MG63 (cell line): ENCODE data around the gene GPR153. TPM values are rescaled to one million over a fixed set of nuclear protein-coding genes. Genes with fewer than 3 reads are reported as not detected.

Source experiments
- DNase-seq: peaks from one replicate; pipeline ENCODE4 v3.0.0-alpha.2; 2020
- H3K27me3 ChIP-seq: fragments of 250-450 bp; sonication (Bioruptor Pico); 2 replicates; pipeline ENCODE4 v1.5.1; 2020; ENCODE audit warnings: mild to moderate bottlenecking, moderate library complexity
- H3K36me3 ChIP-seq: fragments of 250-450 bp; sonication (Bioruptor Pico); 2 replicates; pipeline ENCODE4 v1.5.1; 2020; ENCODE audit warnings: mild to moderate bottlenecking, moderate library complexity
- H3K4me3 ChIP-seq: fragments of 250-450 bp; sonication (Bioruptor Pico); 2 replicates; pipeline ENCODE4 v1.5.1; 2020; ENCODE audit warnings: mild to moderate bottlenecking, moderate library complexity
- H3K9me3 ChIP-seq: fragments of 250-450 bp; sonication (Bioruptor Pico); 2 replicates; pipeline ENCODE4 v1.5.1; 2020; ENCODE audit warnings: mild to moderate bottlenecking, moderate library complexity
- total RNA-seq: library from RNA; depleted of rRNA; stranded (reverse); fragments of >200 nt; shearing (Covaris generic); gene quantifications from 2 replicates; pipeline ENCODE4 v1.2.3, GENCODE V29; 2014; ENCODE audit warnings: low replicate concordance

The GPR153 gene
- total RNA-seq, 1 experiment from 2014 or later = 6.3 TPM

GRCh38 chr1:6294080-6294889 lies 33.4 kb upstream of the GPR153 start:
- H3K27me3 ChIP-seq = no peaks in the 10 kb centered on the region
- H3K9me3 ChIP-seq = no peaks in the 10 kb centered on the region
- no peaks in the 10 kb centered on the region; the same call in 1 of the 2 replicates for H3K36me3 ChIP-seq
- no peak for DNase-seq
- H3K4me3 ChIP-seq = no peak overlapping the region

DNA sequence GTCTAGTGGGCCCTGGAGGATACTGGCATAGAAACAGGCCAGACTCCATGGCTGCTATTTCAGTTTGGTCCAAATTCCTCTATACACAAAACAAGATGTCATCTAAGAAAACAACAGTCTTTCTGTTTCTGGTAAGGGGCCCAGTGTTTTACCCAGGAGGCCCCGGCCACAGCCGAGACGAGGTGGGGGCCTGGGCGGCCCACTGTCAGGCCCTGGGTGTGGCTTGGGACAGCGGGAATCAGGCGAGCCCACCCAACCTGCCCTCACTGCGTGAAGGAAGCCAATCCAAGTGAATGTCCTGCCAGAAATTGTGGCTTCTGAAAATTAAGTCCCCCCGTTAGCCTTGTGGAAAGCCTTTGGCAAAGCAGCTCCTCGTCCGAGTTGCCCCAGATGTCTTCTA lies 31.2 kb upstream of the GPR153 start:
- no peak for DNase-seq
- Histone ChIP-seq H3K9me3 (no peaks in the 10 kb centered on the region), H3K36me3 (no peaks in the 10 kb centered on the region; the same call in 1 of the 2 replicates), H3K4me3 (no peak overlapping the region), H3K27me3 (no peaks in the 10 kb centered on the region)

DNA sequence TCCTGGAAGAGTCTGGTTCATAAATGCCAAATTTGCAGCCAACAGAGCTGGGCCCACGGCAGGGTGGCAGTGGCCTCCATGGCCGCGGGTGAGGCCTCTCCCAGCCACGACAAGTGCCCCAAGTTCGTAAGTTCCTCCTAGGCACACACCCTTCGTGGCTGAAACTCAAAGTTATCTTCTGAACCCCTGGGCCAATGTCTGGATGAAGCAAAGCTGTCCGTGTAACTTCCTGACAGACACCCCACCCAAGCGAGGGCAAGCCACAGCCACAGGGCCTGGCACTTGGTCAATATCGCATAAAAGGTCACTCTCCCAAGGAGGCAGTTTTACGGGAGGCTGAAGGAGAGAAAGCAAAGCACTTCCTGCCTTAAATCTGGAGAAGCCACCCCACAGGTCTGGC lies 27.8 kb upstream of the GPR153 start:
- H3K36me3 ChIP-seq = no peaks in the 10 kb centered on the region; the same call in 1 of the 2 replicates
- DNase-seq = no peak

GRCh38 chr1:6288026-6288425 lies 27.1 kb upstream of the GPR153 start:
- no peaks in the 10 kb centered on the region for H3K9me3 ChIP-seq
- H3K36me3 ChIP-seq = no peaks in the 10 kb centered on the region; the same call in 1 of the 2 replicates
- H3K27me3 ChIP-seq = no peaks in the 10 kb centered on the region
- no peak for DNase-seq
- no peak overlapping the region for H3K4me3 ChIP-seq

More for the DNA sequence above, 27.8 kb upstream of the GPR153 start:
- no peaks in the 10 kb centered on the region for H3K27me3 ChIP-seq
- H3K9me3 ChIP-seq = no peaks in the 10 kb centered on the region
- no peak overlapping the region for H3K4me3 ChIP-seq

DNA sequence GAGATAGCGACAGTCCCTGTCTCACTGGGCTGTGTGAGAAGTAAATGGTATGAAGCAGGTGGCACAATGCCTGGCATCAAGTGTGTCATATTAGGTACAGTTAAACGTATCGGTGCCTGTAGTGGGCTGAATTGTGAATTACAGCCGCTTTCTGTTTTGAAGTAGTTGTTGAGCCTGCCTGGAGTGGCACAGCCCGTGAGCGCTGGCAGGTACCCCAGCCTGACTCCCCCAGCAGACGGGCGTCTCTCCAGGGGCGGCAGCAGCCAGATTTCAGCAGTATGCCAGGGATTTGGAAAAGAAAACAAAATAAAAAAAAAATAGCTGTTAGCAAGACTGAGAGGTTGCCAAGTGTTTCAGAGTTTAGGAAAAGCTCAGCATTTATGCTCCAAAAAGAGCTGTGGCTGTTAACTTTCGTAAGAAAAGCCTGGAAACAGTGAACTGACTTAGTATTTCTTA lies 26.6 kb upstream of the GPR153 start:
- Histone ChIP-seq H3K27me3 (no peaks in the 10 kb centered on the region), H3K9me3 (no peaks in the 10 kb centered on the region), H3K4me3 (no peak overlapping the region), H3K36me3 (no peaks in the 10 kb centered on the region; the same call in 1 of the 2 replicates)
- peak; percentile 74 for DNase-seq

DNA sequence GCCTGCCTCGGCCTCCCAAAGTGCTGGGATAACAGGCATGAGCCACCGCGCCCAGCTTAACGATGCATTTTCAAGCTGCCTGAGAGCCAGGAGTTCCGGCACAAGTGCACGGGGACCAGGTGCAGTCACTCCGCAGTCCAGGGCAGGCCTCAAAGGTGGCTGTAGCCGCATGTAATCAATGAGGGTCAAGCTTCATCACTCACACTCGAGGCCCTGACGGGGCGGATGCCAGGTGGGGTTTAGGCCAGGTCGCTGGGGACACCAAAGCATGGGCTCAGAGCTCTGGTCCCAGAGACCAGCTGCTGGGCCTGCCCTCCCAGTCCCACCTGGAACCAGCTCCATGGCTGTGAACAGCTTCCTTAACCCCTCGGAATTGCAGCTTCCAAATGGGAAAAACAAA lies 26.1 kb upstream of the GPR153 start:
- no peak overlapping the region for H3K4me3 ChIP-seq
- no peaks in the 10 kb centered on the region for H3K27me3 ChIP-seq
- no peaks in the 10 kb centered on the region for H3K9me3 ChIP-seq
- DNase-seq = no peak
- no peaks in the 10 kb centered on the region; the same call in 1 of the 2 replicates for H3K36me3 ChIP-seq

- no peak for DNase-seq
- Histone ChIP-seq H3K36me3 (no peaks in the 10 kb centered on the region; the same call in 1 of the 2 replicates), H3K9me3 (no peaks in the 10 kb centered on the region), H3K4me3 (no peak overlapping the region), H3K27me3 (no peaks in the 10 kb centered on the region)
Observed at GRCh38 chr1:6286266-6286665, 25.4 kb upstream of the GPR153 start.

GRCh38 chr1:6285336-6285735 lies 24.4 kb upstream of the GPR153 start:
- no peaks in the 10 kb centered on the region for H3K9me3 ChIP-seq
- H3K36me3 ChIP-seq = no peaks in the 10 kb centered on the region; the same call in 1 of the 2 replicates
- no peak for DNase-seq
- no peak overlapping the region for H3K4me3 ChIP-seq
- H3K27me3 ChIP-seq = no peaks in the 10 kb centered on the region

DNA sequence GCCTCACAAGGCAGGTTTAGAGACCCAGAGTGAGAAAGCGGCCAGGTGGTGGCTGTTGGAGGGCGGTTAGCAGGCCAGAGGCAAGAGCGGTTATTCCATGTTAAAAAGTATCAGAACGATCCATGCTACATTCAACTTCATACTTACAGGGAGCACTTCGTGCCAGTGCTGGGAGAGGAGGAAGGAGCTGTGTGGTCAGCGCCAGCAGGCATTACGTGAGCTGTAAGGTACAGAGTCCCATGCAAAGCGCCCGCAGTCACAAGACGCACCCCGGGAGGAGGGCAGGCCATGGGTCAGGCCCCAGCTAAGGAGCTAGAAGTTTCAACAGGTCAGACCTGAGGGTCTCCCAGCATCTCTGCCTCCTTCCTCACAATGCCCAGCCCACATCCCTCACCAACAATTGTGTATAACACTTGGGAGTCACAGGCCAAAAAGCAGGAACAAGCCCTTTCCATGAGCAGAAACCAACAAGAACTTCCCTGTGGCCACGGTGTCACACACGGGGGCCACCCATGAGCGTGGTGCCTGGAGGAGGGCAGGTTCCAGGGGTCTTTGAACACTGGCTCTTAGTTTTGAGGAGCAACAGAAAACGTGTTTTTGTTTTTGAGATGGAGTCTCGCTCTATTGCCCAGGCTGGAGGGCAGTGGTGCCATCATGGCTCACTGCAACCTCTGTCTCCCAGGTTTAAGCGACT lies 21.8 kb upstream of the GPR153 start:
- DNase-seq = no peak
- no peaks in the 10 kb centered on the region for H3K27me3 ChIP-seq
- no peaks in the 10 kb centered on the region for H3K9me3 ChIP-seq
- H3K36me3 ChIP-seq = no peaks in the 10 kb centered on the region; the same call in 1 of the 2 replicates
- H3K4me3 ChIP-seq = no peak overlapping the region

DNA sequence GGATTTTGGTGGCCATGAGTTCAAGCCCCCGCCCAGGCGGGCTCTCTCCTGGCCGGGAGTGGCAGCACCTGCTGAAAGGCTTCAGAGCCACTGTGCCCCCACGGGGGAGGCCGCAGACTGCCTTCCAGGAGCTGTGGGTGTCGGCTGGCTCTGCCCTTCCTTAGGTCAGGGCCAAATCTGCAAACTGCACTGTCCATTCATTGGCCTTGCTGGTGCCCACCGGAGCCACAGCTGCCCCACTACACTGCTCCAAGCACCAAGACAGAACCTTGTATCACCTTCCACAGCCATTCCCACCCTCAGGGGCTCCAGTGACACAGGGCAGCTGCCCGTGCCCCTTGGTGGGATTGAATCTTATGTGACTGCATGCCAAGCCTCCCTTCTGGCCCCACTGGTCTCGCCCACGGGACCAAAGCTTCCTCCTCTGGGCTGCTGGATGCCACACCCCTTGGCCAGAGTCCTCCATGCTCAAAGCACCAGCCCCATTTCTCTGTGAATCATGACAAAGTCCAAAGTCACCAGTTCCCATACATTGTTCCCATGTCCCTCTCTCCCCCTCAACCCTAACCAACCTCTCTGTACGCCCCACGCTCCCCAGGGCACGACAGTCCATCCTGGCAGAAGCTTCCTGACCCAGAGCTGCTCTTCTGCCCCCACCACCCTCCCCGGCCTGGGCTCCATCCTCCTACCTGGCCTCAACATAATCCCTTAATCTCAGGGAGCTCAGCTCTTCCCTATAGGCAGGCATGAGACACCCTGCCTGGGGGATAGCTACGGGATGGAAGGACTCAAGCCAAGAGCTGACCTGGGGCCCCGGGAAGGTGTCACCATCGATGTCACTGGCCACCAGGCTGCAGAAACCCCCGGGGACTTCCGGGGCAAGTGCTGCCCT lies 20.9 kb upstream of the GPR153 start:
- DNase-seq = no peak

GRCh38 chr1:6280761-6281451 lies 20.0 kb upstream of the GPR153 start:
- H3K36me3 ChIP-seq = no peaks in the 10 kb centered on the region; the same call in 1 of the 2 replicates
- H3K4me3 ChIP-seq = no peak overlapping the region
- H3K9me3 ChIP-seq = no peaks in the 10 kb centered on the region
- DNase-seq = no peak
- no peaks in the 10 kb centered on the region for H3K27me3 ChIP-seq

More for the DNA sequence above, 20.9 kb upstream of the GPR153 start:
- H3K4me3 ChIP-seq = no peak overlapping the region
- no peaks in the 10 kb centered on the region; the same call in 1 of the 2 replicates for H3K36me3 ChIP-seq
- H3K27me3 ChIP-seq = no peaks in the 10 kb centered on the region
- H3K9me3 ChIP-seq = no peaks in the 10 kb centered on the region

DNA sequence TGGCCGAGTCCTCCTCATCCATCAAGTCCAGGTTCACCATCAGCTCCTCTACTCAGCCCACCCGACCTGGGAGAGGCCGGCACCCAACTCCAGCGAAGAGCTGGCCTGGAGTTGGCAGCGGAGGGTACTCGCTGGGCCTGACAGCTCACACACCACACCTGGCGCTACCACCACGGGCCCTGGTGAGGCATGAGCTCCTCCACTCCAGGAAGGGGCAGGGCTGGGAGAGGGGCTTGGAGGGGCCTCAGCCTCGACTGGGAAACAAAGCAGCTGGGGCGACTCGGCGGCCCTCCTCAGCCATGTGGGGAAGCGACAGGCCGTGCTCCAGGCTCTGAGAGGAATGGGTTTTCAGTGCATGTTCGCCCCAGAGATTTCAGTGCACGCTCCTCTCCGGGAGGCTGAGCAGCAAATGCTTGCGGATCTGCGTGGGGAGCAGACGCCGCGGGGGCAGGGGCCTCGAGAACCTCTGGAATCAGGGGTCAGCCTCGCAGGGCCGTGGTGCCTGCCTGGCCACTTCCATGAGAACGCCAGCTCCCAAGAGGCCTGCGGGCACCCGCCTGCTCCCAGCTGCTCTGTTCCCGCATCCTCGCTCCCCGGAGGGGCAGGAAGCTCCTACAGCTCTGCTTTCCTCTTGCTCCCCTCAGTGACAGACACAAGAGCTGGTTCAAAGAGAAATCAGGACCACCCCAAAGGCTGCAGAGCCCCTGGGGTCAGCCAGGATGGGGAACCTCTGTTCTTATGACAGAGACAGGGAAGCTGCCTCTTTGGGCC lies 18.9 kb upstream of the GPR153 start:
- Histone ChIP-seq H3K9me3 (no peaks in the 10 kb centered on the region), H3K36me3 (no peaks in the 10 kb centered on the region; the same call in 1 of the 2 replicates), H3K27me3 (no peaks in the 10 kb centered on the region), H3K4me3 (no peak overlapping the region)
- DNase-seq = no peak

DNA sequence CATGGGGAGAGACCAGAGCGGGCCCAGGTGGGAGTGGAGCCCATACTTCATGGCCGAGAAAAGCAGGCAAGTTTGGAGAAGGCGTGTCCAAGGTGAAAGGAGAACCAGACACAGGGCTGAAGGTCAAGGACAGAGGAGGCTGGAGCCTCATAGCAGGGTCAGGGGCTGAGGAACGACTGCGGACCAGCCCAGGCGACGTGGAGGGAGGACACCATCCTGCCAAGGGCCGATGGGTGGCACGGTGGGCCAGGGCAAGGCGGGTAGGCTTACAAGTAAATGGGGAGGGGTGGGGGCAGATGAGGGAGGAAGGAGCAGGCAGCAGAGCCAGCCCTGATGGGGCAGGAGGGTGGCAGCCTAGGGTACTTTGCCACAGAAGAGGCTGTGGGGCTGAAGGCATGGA lies 18.2 kb upstream of the GPR153 start:
- no peaks in the 10 kb centered on the region; the same call in 1 of the 2 replicates for H3K36me3 ChIP-seq
- H3K9me3 ChIP-seq = no peaks in the 10 kb centered on the region
- no peak overlapping the region for H3K4me3 ChIP-seq
- H3K27me3 ChIP-seq = no peaks in the 10 kb centered on the region
- DNase-seq = no peak

- DNase-seq = no peak
- H3K36me3 ChIP-seq = peaks cover under 1% of the 10 kb centered on the region; the same call in 1 of the 2 replicates
- H3K27me3 ChIP-seq = no peaks in the 10 kb centered on the region
- no peak overlapping the region for H3K4me3 ChIP-seq
- no peaks in the 10 kb centered on the region for H3K9me3 ChIP-seq
Observed at GRCh38 chr1:6278263-6278662, 17.4 kb upstream of the GPR153 start.

DNA sequence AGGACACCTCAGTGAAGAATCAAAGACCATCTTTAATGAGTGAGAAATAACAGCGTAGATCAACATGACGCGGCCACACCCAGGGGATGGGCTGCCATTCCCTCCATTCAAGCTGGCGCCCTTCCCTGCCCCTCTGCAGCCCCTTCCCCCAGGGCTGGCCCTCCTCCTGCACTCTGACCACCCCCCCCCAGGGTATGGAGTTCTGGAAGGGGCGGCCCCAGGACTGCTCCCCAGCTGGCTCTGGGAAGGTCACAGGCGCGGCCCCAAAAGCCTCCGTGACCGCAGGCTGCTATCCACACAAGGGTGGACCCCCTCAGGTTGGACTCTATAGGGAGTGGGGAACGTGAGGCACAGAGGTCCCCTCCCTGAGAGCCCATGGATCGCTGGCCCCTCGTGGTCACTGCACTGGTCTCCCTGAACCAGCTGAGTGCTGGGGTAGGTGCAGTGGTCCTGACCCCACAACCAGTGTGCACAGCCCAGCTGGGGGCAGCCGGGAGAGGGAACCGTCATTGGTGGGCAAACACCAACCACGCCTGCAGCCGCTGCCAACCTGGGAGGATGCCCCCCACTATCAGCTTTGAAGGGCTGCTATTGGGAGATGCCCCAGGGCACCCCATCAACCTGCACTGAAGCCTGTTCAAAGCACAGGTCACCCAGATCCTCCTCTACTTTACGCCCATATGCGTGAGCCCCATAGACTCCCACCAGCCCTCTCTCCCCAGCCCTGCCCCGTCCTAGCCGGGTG lies 16.1 kb upstream of the GPR153 start:
- no peak overlapping the region for H3K4me3 ChIP-seq

More for the DNA sequence above, 16.1 kb upstream of the GPR153 start:
- Histone ChIP-seq H3K9me3 (no peaks in the 10 kb centered on the region), H3K27me3 (no peaks in the 10 kb centered on the region), H3K36me3 (peaks cover 2% of the 10 kb centered on the region; the same call in 1 of the 2 replicates)
- DNase-seq = no peak
